HG03175 (cell line): ENCODE measurements around the gene DSC1.

Experiments used
- ATAC-seq: cut with Tn5 transposase; IDR thresholded peaks from one replicate; pipeline ENCODE4 v1.9.1; 2021; ENCODE audit warnings: mild to moderate bottlenecking, moderate library complexity; ENCODE audit not compliant: unreplicated experiment

The DSC1 gene

GRCh38 chr18:31104444-31104843 is 58.2 kb downstream of the DSC1 start:
- no peak for ATAC-seq

- ATAC-seq, result no peak
Measured at GRCh38 chr18:31103423-31103822, 59.2 kb downstream of the DSC1 start.

GRCh38 chr18:31102941-31103340 is 59.7 kb downstream of the DSC1 start:
- ATAC-seq, result no peak

GRCh38 chr18:31102025-31102684 is 60.5 kb downstream of the DSC1 start, which contains the start of gene DSC2:
TSS of gene DSC2 (minus strand) at chr18:31102421. CDS start at chr18:31101971, 450 bp downstream.
- no peak for ATAC-seq

- ATAC-seq, result no peak
Measured at GRCh38 chr18:31101183-31102024, 61.3 kb downstream of the DSC1 start.

- no peak for ATAC-seq
Measured at GRCh38 chr18:31100436-31101182, 62.0 kb downstream of the DSC1 start.

- ATAC-seq, result no peak
Measured at GRCh38 chr18:31099450-31100230, 63.0 kb downstream of the DSC1 start.

- no peak for ATAC-seq
Measured at GRCh38 chr18:31098878-31099277, 63.8 kb downstream of the DSC1 start.

- ATAC-seq, result no peak
Measured at GRCh38 chr18:31097666-31098065, 65.0 kb downstream of the DSC1 start.

GRCh38 chr18:31093880-31094279 is 68.8 kb downstream of the DSC1 start:
- no peak for ATAC-seq

GRCh38 chr18:31093294-31093693 is 69.4 kb downstream of the DSC1 start:
- no peak for ATAC-seq

- ATAC-seq, result no peak
Measured at GRCh38 chr18:31091350-31091749, 71.3 kb downstream of the DSC1 start.

- ATAC-seq, result no peak
Measured at GRCh38 chr18:31088532-31088931, 74.1 kb downstream of the DSC1 start.

GRCh38 chr18:31079973-31080372 is 82.7 kb downstream of the DSC1 start:
- ATAC-seq, result no peak
